ENCODE measurements around the gene ARHGAP42.

GRCh38 chr11:100748153-100748552 lies 61.1 kb downstream of the ARHGAP42 start:
- TF ChIP-seq CTCF (IDR thresholded peaks at IDR 0.05; ENCODE audit: low read depth, low read length, poor library complexity, severe bottlenecking) (no peak), EZH2phosphoT487 (IDR thresholded peaks at IDR 0.05; ENCODE audit: borderline replicate concordance, low read length) (no peak)
